AG04450 (cell line): ENCODE results near the gene SCFD2. TPM values are rescaled to one million over a fixed set of nuclear protein-coding genes. Genes with fewer than 3 reads are reported as not detected.

Experiments
- CTCF ChIA-PET: fragments of 300-600, 350-600 bp; formaldehyde crosslinking; extraction: SDS; loops from one replicate; lab custom pipeline; 2022; ENCODE audit warnings: antibody characterized with exemption, inconsistent platforms; lab: Charles Lee
- POLR2A ChIA-PET: fragments of 350-600 bp; formaldehyde crosslinking; extraction: SDS; loops from one replicate; lab custom pipeline; 2021; ENCODE audit warnings: antibody characterized with exemption, inconsistent platforms; lab: Yijun Ruan, JAX
- DNase-seq: peaks from one replicate; pipeline ENCODE4 v3.0.0-alpha.2; 2011; ENCODE audit warnings: low read depth, low spot score
- H3K27ac ChIP-seq: one replicate; pipeline ENCODE4 v1.5.1; 2012; ENCODE audit warnings: low read depth, low read length, control low read depth
- H3K27me3 ChIP-seq: one replicate; pipeline ENCODE4 v1.6.0; 2012; ENCODE audit warnings: low read length; ENCODE audit not compliant: control insufficient read depth, insufficient read depth
- H3K4me3 ChIP-seq: 2 replicates; pipeline ENCODE4 v1.5.1; 2011; ENCODE audit warnings: mild to moderate bottlenecking, low read depth, low read length, control low read depth
- H3K9me3 ChIP-seq: 2 replicates; pipeline ENCODE4 v1.5.1; 2012; ENCODE audit warnings: low read length; ENCODE audit not compliant: control insufficient read depth, insufficient read depth
- polyA plus RNA-seq: library from polyadenylated mRNA; depleted of rRNA; stranded (reverse); fragments of >200 nt; gene quantifications from 2 replicates; pipeline ENCODE4 v1.2.3, GENCODE V29; 2011
- TF ChIP-seq, protein P1 (sequence below): IDR thresholded peaks from 2 replicates; pipeline ENCODE4 v1.5.1; 2011; ENCODE audit warnings: low read depth, low read length, control low read depth, inconsistent platforms

Gene SCFD2
- polyA plus RNA-seq, 1 experiment: 16.4 TPM

DNA sequence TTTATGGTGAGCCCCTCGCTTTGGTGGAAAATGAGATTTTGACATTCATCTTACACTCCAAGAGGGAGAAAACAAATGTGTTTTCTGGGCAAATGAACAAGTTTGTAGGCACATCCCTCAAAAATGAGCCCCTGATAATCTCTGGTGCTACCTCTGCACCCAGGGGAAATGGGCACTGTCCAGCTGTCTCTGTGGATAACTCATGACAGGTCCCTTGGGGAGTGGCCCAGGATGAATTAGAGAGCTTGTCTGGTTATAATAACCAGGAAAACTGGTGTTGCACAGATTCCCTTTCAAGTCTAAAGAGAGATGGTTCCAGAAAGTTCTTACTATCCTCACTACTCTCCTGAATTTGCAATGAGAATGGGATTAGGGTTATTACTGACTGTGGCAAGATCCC, 496.2 kb downstream of the SCFD2 start:
- TF ChIP-seq, protein P1, sequence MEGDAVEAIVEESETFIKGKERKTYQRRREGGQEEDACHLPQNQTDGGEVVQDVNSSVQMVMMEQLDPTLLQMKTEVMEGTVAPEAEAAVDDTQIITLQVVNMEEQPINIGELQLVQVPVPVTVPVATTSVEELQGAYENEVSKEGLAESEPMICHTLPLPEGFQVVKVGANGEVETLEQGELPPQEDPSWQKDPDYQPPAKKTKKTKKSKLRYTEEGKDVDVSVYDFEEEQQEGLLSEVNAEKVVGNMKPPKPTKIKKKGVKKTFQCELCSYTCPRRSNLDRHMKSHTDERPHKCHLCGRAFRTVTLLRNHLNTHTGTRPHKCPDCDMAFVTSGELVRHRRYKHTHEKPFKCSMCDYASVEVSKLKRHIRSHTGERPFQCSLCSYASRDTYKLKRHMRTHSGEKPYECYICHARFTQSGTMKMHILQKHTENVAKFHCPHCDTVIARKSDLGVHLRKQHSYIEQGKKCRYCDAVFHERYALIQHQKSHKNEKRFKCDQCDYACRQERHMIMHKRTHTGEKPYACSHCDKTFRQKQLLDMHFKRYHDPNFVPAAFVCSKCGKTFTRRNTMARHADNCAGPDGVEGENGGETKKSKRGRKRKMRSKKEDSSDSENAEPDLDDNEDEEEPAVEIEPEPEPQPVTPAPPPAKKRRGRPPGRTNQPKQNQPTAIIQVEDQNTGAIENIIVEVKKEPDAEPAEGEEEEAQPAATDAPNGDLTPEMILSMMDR: no peak
- CTCF ChIA-PET: interaction anchor here (0.6 to 0.9 kb wide), 2 partner anchors 113 to 114 kb away, joined by 3 read pairs; no protein-coding TSS in a partner anchor
- no peak for DNase-seq
- Histone ChIP-seq H3K27me3 (peaks cover 3% of the 10 kb centered on the region), H3K9me3 (peaks cover 3% of the 10 kb centered on the region; the same call in 1 of the 2 replicates), H3K4me3 (no peak overlapping the region), H3K27ac (no peak overlapping the region)
- POLR2A ChIA-PET: no interaction called here

DNA sequence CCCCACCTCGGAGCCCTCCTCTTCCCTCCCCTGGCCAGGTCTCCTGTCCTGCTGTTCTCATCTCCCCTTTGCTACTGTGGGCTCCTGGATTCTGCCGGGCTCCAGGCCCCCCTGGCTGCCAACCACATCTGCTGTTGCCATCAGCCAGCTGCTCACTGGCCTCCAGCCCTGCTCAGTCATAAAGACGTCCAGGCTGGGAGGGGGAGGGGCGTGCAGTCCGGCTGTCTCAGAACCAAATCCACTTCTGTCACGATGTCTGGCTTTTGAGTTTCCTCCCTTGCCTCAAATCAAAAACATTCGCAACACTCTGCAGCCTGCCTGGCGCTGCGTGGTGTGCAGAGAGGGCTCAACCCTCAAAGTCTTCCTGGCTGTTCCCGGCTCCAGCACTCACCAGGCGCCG, 496.7 kb downstream of the SCFD2 start:
- TF ChIP-seq, protein P1: no peak
- ChIA-PET POLR2A (no interaction called here), CTCF (interaction anchor here (0.6 to 0.9 kb wide), 2 partner anchors 113 to 114 kb away, joined by 3 read pairs; no protein-coding TSS in a partner anchor)
- Histone ChIP-seq H3K27me3 (peaks cover 3% of the 10 kb centered on the region), H3K4me3 (no peak overlapping the region), H3K9me3 (peaks cover 3% of the 10 kb centered on the region; the same call in 1 of the 2 replicates), H3K27ac (no peak overlapping the region)
- DNase-seq: no peak

DNA sequence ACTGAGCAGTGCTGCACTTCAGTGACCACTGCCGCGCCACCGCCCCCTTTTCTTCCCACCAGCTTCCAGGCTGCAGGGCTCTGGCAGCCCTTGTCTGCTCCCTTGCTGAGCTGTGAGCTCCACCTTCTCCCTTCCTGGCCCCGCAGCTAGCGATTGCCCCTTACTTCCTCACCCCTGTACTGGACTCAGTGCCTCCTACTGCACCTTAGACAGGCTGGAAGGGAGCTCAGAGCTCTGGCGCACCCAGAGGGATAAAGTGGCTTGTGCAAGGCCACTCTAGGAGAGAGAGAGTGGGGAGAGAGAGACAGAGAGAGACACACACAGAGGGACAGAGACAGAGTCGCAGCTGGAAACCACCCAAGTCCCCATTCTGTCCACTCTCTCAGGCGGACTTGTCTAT, 497.7 kb downstream of the SCFD2 start:
- no peak for DNase-seq
- POLR2A ChIA-PET: no interaction called here

DNA sequence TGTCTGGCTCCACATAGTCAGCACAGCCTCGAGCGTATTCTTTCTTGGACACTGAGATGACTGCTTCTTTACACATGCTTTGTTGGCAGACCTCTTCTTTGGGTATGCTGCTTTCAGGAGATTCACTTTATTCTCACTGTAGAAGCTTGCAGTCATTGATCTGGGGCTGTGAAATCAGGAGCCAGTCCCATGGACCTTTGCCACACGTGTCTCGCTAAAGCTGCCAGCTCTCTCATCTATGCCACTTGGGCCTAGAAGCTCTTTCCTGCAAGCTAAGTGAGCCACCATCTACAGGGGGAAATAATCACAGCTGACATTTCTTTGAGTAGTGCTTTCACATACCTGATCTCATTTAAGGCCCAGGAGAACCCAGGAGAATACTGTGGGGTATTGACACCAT, 498.7 kb downstream of the SCFD2 start:
- DNase-seq: no peak
- H3K27ac ChIP-seq: no peak overlapping the region
- TF ChIP-seq, protein P1: no peak
- H3K27me3 ChIP-seq: peaks cover 10% of the 10 kb centered on the region
- H3K4me3 ChIP-seq: no peak overlapping the region
- POLR2A ChIA-PET: no interaction called here
- H3K9me3 ChIP-seq: peaks cover 3% of the 10 kb centered on the region; the same call in 1 of the 2 replicates
- CTCF ChIA-PET: interaction anchor here (1.1 to 1.2 kb wide), 2 partner anchors 115 to 116 kb away, joined by 3 to 4 read pairs; no protein-coding TSS in a partner anchor

More for the DNA sequence above, 497.7 kb downstream of the SCFD2 start:
- Histone ChIP-seq H3K4me3 (no peak overlapping the region), H3K9me3 (peaks cover 3% of the 10 kb centered on the region; the same call in 1 of the 2 replicates), H3K27me3 (peaks cover 4% of the 10 kb centered on the region), H3K27ac (no peak overlapping the region)
- TF ChIP-seq, protein P1: no peak
- CTCF ChIA-PET: interaction anchor here (0.9 to 1.1 kb wide), 2 partner anchors 114 to 115 kb away, joined by 3 to 4 read pairs; no protein-coding TSS in a partner anchor

DNA sequence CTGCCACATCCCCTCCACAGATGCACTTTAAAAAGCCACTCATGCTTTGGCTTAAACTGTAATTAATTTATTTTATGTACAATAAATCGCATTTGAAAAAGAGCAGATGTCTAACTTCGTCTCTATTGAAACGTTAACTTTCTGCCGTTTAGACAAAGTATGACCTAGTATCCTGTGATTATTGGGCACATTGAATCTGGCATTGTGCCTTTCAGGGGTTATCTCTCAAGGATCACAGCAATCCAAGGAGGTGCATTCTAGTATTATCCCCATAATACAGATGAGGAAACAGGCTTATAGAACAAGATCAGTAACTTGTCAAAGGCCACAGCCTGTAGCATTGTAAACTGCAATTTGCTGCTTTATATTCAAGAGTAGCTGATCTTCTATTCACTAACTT, 499.1 kb downstream of the SCFD2 start:
- H3K27ac ChIP-seq: no peak overlapping the region
- H3K27me3 ChIP-seq: peaks cover 10% of the 10 kb centered on the region
- TF ChIP-seq, protein P1: no peak
- no peak for DNase-seq
- POLR2A ChIA-PET: no interaction called here
- H3K4me3 ChIP-seq: no peak overlapping the region
- CTCF ChIA-PET: interaction anchor here (1.2 kb wide), 1 partner anchor 117 kb away, joined by 4 read pairs; no protein-coding TSS in a partner anchor
- peaks cover 3% of the 10 kb centered on the region; the same call in 1 of the 2 replicates for H3K9me3 ChIP-seq
